LNCaP clone FGC (cell line): Measurements from ENCODE around the gene NT5DC1.
"Not testable (repeated sequence)": the region's sequence is repeated elsewhere in the genome, so short reads cannot be mapped to it uniquely, and the experiment has no call there.

ENCODE experiments used
- DNase-seq: peaks from one replicate; pipeline ENCODE4 v3.0.0-alpha.2; 2011; ENCODE audit warnings: low read depth
- H3K4me3 ChIP-seq: 2 replicates; pipeline ENCODE4 v1.5.1; 2011; ENCODE audit warnings: mild to moderate bottlenecking, low read depth, low read length, control low read depth
- TF ChIP-seq, protein P1 (sequence below): IDR thresholded peaks from 2 replicates; pipeline ENCODE4 v1.5.1; 2012; ENCODE audit warnings: mild to moderate bottlenecking; ENCODE audit not compliant: control insufficient read depth, insufficient read depth; ENCODE audit errors: extremely low read depth

Gene NT5DC1

GRCh38 chr6:116280933-116281316 lies 180.3 kb downstream of the NT5DC1 start:
- TF ChIP-seq, protein P1, sequence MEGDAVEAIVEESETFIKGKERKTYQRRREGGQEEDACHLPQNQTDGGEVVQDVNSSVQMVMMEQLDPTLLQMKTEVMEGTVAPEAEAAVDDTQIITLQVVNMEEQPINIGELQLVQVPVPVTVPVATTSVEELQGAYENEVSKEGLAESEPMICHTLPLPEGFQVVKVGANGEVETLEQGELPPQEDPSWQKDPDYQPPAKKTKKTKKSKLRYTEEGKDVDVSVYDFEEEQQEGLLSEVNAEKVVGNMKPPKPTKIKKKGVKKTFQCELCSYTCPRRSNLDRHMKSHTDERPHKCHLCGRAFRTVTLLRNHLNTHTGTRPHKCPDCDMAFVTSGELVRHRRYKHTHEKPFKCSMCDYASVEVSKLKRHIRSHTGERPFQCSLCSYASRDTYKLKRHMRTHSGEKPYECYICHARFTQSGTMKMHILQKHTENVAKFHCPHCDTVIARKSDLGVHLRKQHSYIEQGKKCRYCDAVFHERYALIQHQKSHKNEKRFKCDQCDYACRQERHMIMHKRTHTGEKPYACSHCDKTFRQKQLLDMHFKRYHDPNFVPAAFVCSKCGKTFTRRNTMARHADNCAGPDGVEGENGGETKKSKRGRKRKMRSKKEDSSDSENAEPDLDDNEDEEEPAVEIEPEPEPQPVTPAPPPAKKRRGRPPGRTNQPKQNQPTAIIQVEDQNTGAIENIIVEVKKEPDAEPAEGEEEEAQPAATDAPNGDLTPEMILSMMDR = no peak
- peak overlapping the region; percentile 91 for H3K4me3 ChIP-seq
- DNase-seq = no peak

DNA sequence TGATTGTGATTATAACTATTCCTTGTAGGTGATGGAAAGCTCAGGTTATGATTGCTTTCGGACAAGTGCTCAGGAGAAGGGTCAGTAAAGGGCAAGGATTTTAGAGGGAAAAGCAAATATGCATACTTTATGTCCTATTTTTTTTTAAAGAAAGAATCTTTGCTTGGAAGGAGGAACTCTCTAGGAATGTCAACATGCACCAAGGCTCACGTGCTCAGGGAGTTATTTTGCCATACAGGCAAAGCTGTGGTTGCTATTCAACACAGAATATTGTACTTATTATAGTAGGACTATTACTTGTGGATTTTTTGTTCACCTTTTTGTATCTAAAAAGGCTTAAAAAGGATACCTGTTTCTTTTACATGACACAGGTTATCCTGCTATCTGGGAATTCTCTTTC lies 182.0 kb downstream of the NT5DC1 start:
- TF ChIP-seq, protein P1 = no peak
- H3K4me3 ChIP-seq = no peak overlapping the region
- DNase-seq = no peak

GRCh38 chr6:116283191-116283590 lies 182.5 kb downstream of the NT5DC1 start:
- DNase-seq = no peak
- H3K4me3 ChIP-seq = no peak overlapping the region
- TF ChIP-seq, protein P1 = no peak

DNA sequence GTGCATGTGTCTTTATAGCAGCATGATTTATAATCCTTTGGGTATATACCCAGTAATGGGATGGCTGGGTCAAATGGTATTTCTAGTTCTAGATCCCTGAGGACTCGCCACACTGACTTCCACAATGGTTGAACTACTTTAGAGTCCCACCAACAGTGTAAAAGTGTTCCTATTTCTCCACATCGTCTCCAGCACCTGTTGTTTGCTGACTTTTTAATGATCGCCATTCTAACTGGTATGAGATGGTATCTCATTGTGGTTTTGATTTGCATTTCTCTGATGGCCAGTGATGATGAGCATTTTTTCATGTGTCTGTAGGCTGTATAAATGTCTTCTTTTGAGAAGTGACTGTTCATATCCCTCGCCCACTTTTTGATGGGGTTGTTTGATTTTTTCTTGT lies 184.3 kb downstream of the NT5DC1 start:
- H3K4me3 ChIP-seq = not testable (repeated sequence)

GRCh38 chr6:116286773-116287358 lies 186.2 kb downstream of the NT5DC1 start:
- no peak for DNase-seq
- H3K4me3 ChIP-seq = no peak overlapping the region
- TF ChIP-seq, protein P1 = no peak

More for the DNA sequence above, 184.3 kb downstream of the NT5DC1 start:
- not testable (repeated sequence) for DNase-seq

GRCh38 chr6:116287689-116288282 lies 187.1 kb downstream of the NT5DC1 start:
- DNase-seq = peak; percentile 19
- TF ChIP-seq, protein P1 = peak; percentile 85
- no peak overlapping the region for H3K4me3 ChIP-seq

- H3K4me3 ChIP-seq = no peak overlapping the region
- TF ChIP-seq, protein P1 = no peak
- no peak for DNase-seq
These were observed 189.2 kb downstream of the NT5DC1 start for GRCh38 chr6:116289876-116290275.
